Measurements from ENCODE around the gene FOSL2. TPM values are rescaled to one million over a fixed set of nuclear protein-coding genes. Genes with fewer than 3 reads are reported as not detected.

FOSL2 gene
- total RNA-seq, 5 donors from 2014 or later (not counting 1 experiment from before 2014, with no cell fraction given): 9.7 to 144 (median 18.5) TPM

GRCh38 chr2:28447943-28448792 lies 55.5 kb downstream of the FOSL2 start:
- no peak for DNase-seq
- Mint-ChIP-seq H3K27ac (no peak overlapping the region), H3K4me1 (peaks cover 0 to 24% (median 17%) of the 10 kb centered on the region in 3 donors), H3K4me3 (no peak overlapping the region), H3K36me3 (no peaks in the 10 kb centered on the region), H3K9me3 (no peaks in the 10 kb centered on the region), H3K27me3 (no peaks in the 10 kb centered on the region)
- no peak for ATAC-seq (replicated peaks in 1 of 4)
- Histone ChIP-seq H3K27ac (ENCODE audit: low read length) (no peak overlapping the region), H3K4me3 (ENCODE audit: control insufficient read depth in 1 of 2, extremely low read depth in 1 of 2, low read length in 1 of 2) (no peak overlapping the region), H3K36me3 (ENCODE audit: control insufficient read depth in 2 of 2, extremely low read depth in 1 of 2, insufficient read depth in 1 of 2, low read length in 1 of 2) (no peaks in the 10 kb centered on the region), H3K27me3 (replicated peaks in 1 of 2; ENCODE audit: control insufficient read depth in 2 of 2, extremely low read depth in 1 of 2, insufficient read depth in 2 of 2, low read length in 1 of 2) (no peaks in the 10 kb centered on the region), H3K9me3 (no peaks in the 10 kb centered on the region), H3K4me1 (ENCODE audit: control insufficient read depth in 1 of 2, extremely low read depth in 1 of 2, insufficient read depth in 2 of 2, low read length in 2 of 2) (peaks cover 0 to 10% of the 10 kb centered on the region in 2 experiments)
- CTCF ChIA-PET: no interaction called here
- POLR2A ChIA-PET: no interaction called here
- WGBS (ENCODE audit: insufficient coverage): 72% methylated on average over 3 of the region's 8 CpGs

GRCh38 chr2:28448793-28449100 lies 56.1 kb downstream of the FOSL2 start:
- Mint-ChIP-seq H3K27ac (no peak overlapping the region), H3K9me3 (no peaks in the 10 kb centered on the region), H3K36me3 (no peaks in the 10 kb centered on the region), H3K4me3 (no peak overlapping the region), H3K4me1 (peaks cover 0 to 24% (median 17%) of the 10 kb centered on the region in 3 donors), H3K27me3 (no peaks in the 10 kb centered on the region)
- H3K36me3 ChIP-seq (ENCODE audit: control insufficient read depth in 2 of 2, extremely low read depth in 1 of 2, insufficient read depth in 1 of 2, low read length in 1 of 2): no peaks in the 10 kb centered on the region
- H3K4me1 ChIP-seq (ENCODE audit: control insufficient read depth in 1 of 2, extremely low read depth in 1 of 2, insufficient read depth in 2 of 2, low read length in 2 of 2): peaks cover 0 to 10% of the 10 kb centered on the region in 2 experiments
- ChIA-PET CTCF (interaction anchor here in 1 of 2 donors (0.6 kb wide), 1 partner anchor 26 kb away, joined by 4 read pairs; no protein-coding TSS in a partner anchor), POLR2A (interaction anchor here in 1 of 2 donors (0.6 kb wide), 1 partner anchor 292 kb away, joined by 4 read pairs; no protein-coding TSS in a partner anchor)
- WGBS (ENCODE audit: insufficient coverage): 100% methylated on average over 2 of the region's 3 CpGs
- ATAC-seq (replicated peaks in 1 of 4) (no peak), DNase-seq (no peak)
- no peaks in the 10 kb centered on the region for H3K27me3 ChIP-seq (replicated peaks in 1 of 2; ENCODE audit: control insufficient read depth in 2 of 2, extremely low read depth in 1 of 2, insufficient read depth in 2 of 2, low read length in 1 of 2)
- no peaks in the 10 kb centered on the region for H3K9me3 ChIP-seq
- no peak overlapping the region for H3K27ac ChIP-seq (ENCODE audit: low read length)
- H3K4me3 ChIP-seq (ENCODE audit: control insufficient read depth in 1 of 2, extremely low read depth in 1 of 2, low read length in 1 of 2): no peak overlapping the region

GRCh38 chr2:28449126-28449487 lies 56.4 kb downstream of the FOSL2 start:
- H3K27ac ChIP-seq (ENCODE audit: low read length): no peak overlapping the region
- WGBS (ENCODE audit: insufficient coverage): 100% methylated on average over 4 of the region's 6 CpGs
- Mint-ChIP-seq H3K4me1 (peaks cover 0 to 24% (median 17%) of the 10 kb centered on the region in 3 donors), H3K36me3 (no peaks in the 10 kb centered on the region), H3K27ac (no peak overlapping the region), H3K9me3 (no peaks in the 10 kb centered on the region), H3K4me3 (no peak overlapping the region), H3K27me3 (no peaks in the 10 kb centered on the region)
- peaks cover 0 to 10% of the 10 kb centered on the region in 2 experiments for H3K4me1 ChIP-seq (ENCODE audit: control insufficient read depth in 1 of 2, extremely low read depth in 1 of 2, insufficient read depth in 2 of 2, low read length in 2 of 2)
- no peak overlapping the region for H3K4me3 ChIP-seq (ENCODE audit: control insufficient read depth in 1 of 2, extremely low read depth in 1 of 2, low read length in 1 of 2)
- no peaks in the 10 kb centered on the region for H3K9me3 ChIP-seq
- DNase-seq (no peak), ATAC-seq (replicated peaks in 1 of 4) (no peak)
- ChIA-PET CTCF (interaction anchor here in 1 of 2 donors (0.6 kb wide), 1 partner anchor 27 kb away, joined by 4 read pairs; no protein-coding TSS in a partner anchor), POLR2A (interaction anchor here in 1 of 2 donors (0.6 kb wide), 1 partner anchor 291 kb away, joined by 4 read pairs; no protein-coding TSS in a partner anchor)
- H3K27me3 ChIP-seq (replicated peaks in 1 of 2; ENCODE audit: control insufficient read depth in 2 of 2, extremely low read depth in 1 of 2, insufficient read depth in 2 of 2, low read length in 1 of 2): no peaks in the 10 kb centered on the region
- no peaks in the 10 kb centered on the region for H3K36me3 ChIP-seq (ENCODE audit: control insufficient read depth in 2 of 2, extremely low read depth in 1 of 2, insufficient read depth in 1 of 2, low read length in 1 of 2)

- H3K36me3 ChIP-seq (ENCODE audit: control insufficient read depth in 2 of 2, extremely low read depth in 1 of 2, insufficient read depth in 1 of 2, low read length in 1 of 2): no peaks in the 10 kb centered on the region
- ATAC-seq (replicated peaks in 1 of 4) (peak in 1 of 4 experiments; percentile 21), DNase-seq (peak in 3 of 35 experiments; percentile 15 to 36 (median 25))
- no peaks in the 10 kb centered on the region for H3K27me3 ChIP-seq (replicated peaks in 1 of 2; ENCODE audit: control insufficient read depth in 2 of 2, extremely low read depth in 1 of 2, insufficient read depth in 2 of 2, low read length in 1 of 2)
- no peak overlapping the region for H3K4me3 Mint-ChIP-seq
- ChIA-PET POLR2A (interaction anchor here in 1 of 2 donors (0.6 kb wide), 1 partner anchor 291 kb away, joined by 4 read pairs; no protein-coding TSS in a partner anchor), CTCF (interaction anchor here in 1 of 2 donors (0.6 kb wide), 2 partner anchors 27 to 737 kb away, joined by 4 read pairs; no protein-coding TSS in a partner anchor)
- H3K27ac Mint-ChIP-seq: no peak overlapping the region
- H3K9me3 ChIP-seq: no peaks in the 10 kb centered on the region
- WGBS (ENCODE audit: insufficient coverage): 58% methylated on average over 15 of the region's 17 CpGs
- peaks cover 0 to 10% of the 10 kb centered on the region in 2 experiments for H3K4me1 ChIP-seq (ENCODE audit: control insufficient read depth in 1 of 2, extremely low read depth in 1 of 2, insufficient read depth in 2 of 2, low read length in 2 of 2)
- no peaks in the 10 kb centered on the region for H3K27me3 Mint-ChIP-seq
- H3K36me3 Mint-ChIP-seq: no peaks in the 10 kb centered on the region
- H3K4me1 Mint-ChIP-seq: peaks cover 0 to 24% (median 17%) of the 10 kb centered on the region in 3 donors
- no peak overlapping the region for H3K27ac ChIP-seq (ENCODE audit: low read length)
- H3K4me3 ChIP-seq (ENCODE audit: control insufficient read depth in 1 of 2, extremely low read depth in 1 of 2, low read length in 1 of 2): no peak overlapping the region
- H3K9me3 Mint-ChIP-seq: no peaks in the 10 kb centered on the region
These were observed 57.1 kb downstream of the FOSL2 start for GRCh38 chr2:28449488-28450395.

GRCh38 chr2:28450901-28451565 lies 58.4 kb downstream of the FOSL2 start:
- Mint-ChIP-seq H3K4me3 (no peak overlapping the region), H3K9me3 (no peaks in the 10 kb centered on the region), H3K36me3 (no peaks in the 10 kb centered on the region), H3K27ac (no peak overlapping the region), H3K27me3 (no peaks in the 10 kb centered on the region), H3K4me1 (peaks cover 0 to 24% (median 17%) of the 10 kb centered on the region in 3 donors)
- Histone ChIP-seq H3K27me3 (replicated peaks in 1 of 2; ENCODE audit: control insufficient read depth in 2 of 2, extremely low read depth in 1 of 2, insufficient read depth in 2 of 2, low read length in 1 of 2) (no peaks in the 10 kb centered on the region), H3K9me3 (no peaks in the 10 kb centered on the region), H3K27ac (ENCODE audit: low read length) (no peak overlapping the region), H3K36me3 (ENCODE audit: control insufficient read depth in 2 of 2, extremely low read depth in 1 of 2, insufficient read depth in 1 of 2, low read length in 1 of 2) (no peaks in the 10 kb centered on the region), H3K4me3 (ENCODE audit: control insufficient read depth in 1 of 2, extremely low read depth in 1 of 2, low read length in 1 of 2) (no peak overlapping the region), H3K4me1 (ENCODE audit: control insufficient read depth in 1 of 2, extremely low read depth in 1 of 2, insufficient read depth in 2 of 2, low read length in 2 of 2) (peaks cover 0 to 10% of the 10 kb centered on the region in 2 experiments)
- 89% methylated on average over 9 of the region's 15 CpGs for WGBS (ENCODE audit: insufficient coverage)
- ATAC-seq (replicated peaks in 1 of 4): no peak
- ChIA-PET CTCF (no interaction called here), POLR2A (interaction anchor here in 1 of 2 donors (0.5 kb wide), 1 partner anchor 55 kb away, joined by 3 read pairs; no protein-coding TSS in a partner anchor)
- DNase-seq: no peak

Data from T-cell (primary cell).